ENCODE results near the gene SPINK8.

The SPINK8 gene

GRCh38 chr3:48301800-48302166 is 31.7 kb downstream of the SPINK8 start (continued):
- TF ChIP-seq ZNF510 (tag by site-specific recombination; IDR thresholded peaks at IDR 0.05; ENCODE audit: insufficient replicate concordance) (no peak), ZNF549 (tag by site-specific recombination; IDR thresholded peaks at IDR 0.05) (no peak), ZNF280C (tag by site-specific recombination; IDR thresholded peaks at IDR 0.05) (no peak), SCRT1 (tag by site-specific recombination; IDR thresholded peaks at IDR 0.05; ENCODE audit: borderline replicate concordance) (no peak), ZNF311 (tag by site-specific recombination; IDR thresholded peaks at IDR 0.05; ENCODE audit: borderline replicate concordance) (no peak)

GRCh38 chr3:48301020-48301799 is 32.3 kb downstream of the SPINK8 start, which contains the start of gene NME6:
Gene NME6 (minus strand): TSS chr3:48301367.
- ChIA-PET POLR2A (interaction anchor here (0.7 kb wide), 1 partner anchor 60 kb away, joined by 3 read pairs; the partner anchor contains the start of gene ZNF589), CTCF (interaction anchor here (1.8 kb wide), 1 partner anchor 135 kb away, joined by 9 read pairs; no protein-coding TSS in a partner anchor)
- Histone ChIP-seq H3K9me3 (ENCODE audit: control insufficient read depth, insufficient read depth, low read depth, low read length) (no peaks in the 10 kb centered on the region), H3K27ac (ENCODE audit: extremely low read depth, low read depth, low read length) (peak within 1 kb of the TSS; percentile 81), H3K36me3 (ENCODE audit: control insufficient read depth in 2 of 2, insufficient read depth in 1 of 2, low read length in 2 of 2) (peaks cover 0 to 26% of the 10 kb centered on the region in 2 experiments; a peak in 1 of 3 replicates), H3K4me1 (ENCODE audit: control insufficient read depth, insufficient read depth, low read length) (no peaks in the 10 kb centered on the region), H3K4me3 (ENCODE audit: low read depth, low read length) (peak within 1 kb of the TSS; percentile 97)
- TF ChIP-seq ZNF398 (tag by site-specific recombination; IDR thresholded peaks at IDR 0.05) (peak; percentile 62), ZBTB49 (tag by site-specific recombination; IDR thresholded peaks at IDR 0.05; ENCODE audit: low read depth) (no peak), SP3 (tag by site-specific recombination; IDR thresholded peaks at IDR 0.05) (peak; percentile 73), GLI2 (tag by site-specific recombination; IDR thresholded peaks at IDR 0.05; ENCODE audit: borderline replicate concordance, low read depth) (no peak), ZNF501 (tag by site-specific recombination; IDR thresholded peaks at IDR 0.05) (peak; percentile 67), TSHZ1 (tag by site-specific recombination; IDR thresholded peaks at IDR 0.05; ENCODE audit: borderline replicate concordance) (no peak), ZBTB8A (tag by site-specific recombination; IDR thresholded peaks at IDR 0.05) (peak; percentile 92), BCL11B (tag by site-specific recombination; IDR thresholded peaks at IDR 0.05; ENCODE audit: low read depth) (peak; percentile 70; the same call in 1 of the 2 replicates), EGR2 (tag by site-specific recombination; IDR thresholded peaks at IDR 0.05; ENCODE audit: low read depth) (peak; percentile 81), ZNF580 (tag by site-specific recombination; IDR thresholded peaks at IDR 0.05) (0 out of 2 replicates have a peak, but pooled peaks have one; percentile 23), ZIC2 (tag by site-specific recombination; IDR thresholded peaks at IDR 0.05) (peak; percentile 41; the same call in 1 of the 2 replicates), ZNF366 (tag by site-specific recombination; conservative IDR thresholded peaks at IDR 0.05) (peak; percentile 56; the same call in 1 of the 2 replicates), ZNF488 (tag by site-specific recombination; IDR thresholded peaks at IDR 0.05) (no peak), ZNF341 (tag by site-specific recombination; IDR thresholded peaks at IDR 0.05; ENCODE audit: low read depth) (peak; percentile 47), ZSCAN18 (tag by site-specific recombination; IDR thresholded peaks at IDR 0.05) (0 out of 2 replicates have a peak, but pooled peaks have one; percentile 55), ZFP37 (tag by site-specific recombination; IDR thresholded peaks at IDR 0.05) (0 out of 2 replicates have a peak, but pooled peaks have one; percentile 21)

Data from HEK293 (cell line).